GM18870 (cell line): ENCODE measurements around the gene IFT57.

ENCODE experiments used
- ATAC-seq: cut with Tn5 transposase; IDR thresholded peaks from one replicate; pipeline ENCODE4 v1.9.1; 2021; ENCODE audit warnings: moderate library complexity; ENCODE audit not compliant: unreplicated experiment

IFT57 gene

DNA sequence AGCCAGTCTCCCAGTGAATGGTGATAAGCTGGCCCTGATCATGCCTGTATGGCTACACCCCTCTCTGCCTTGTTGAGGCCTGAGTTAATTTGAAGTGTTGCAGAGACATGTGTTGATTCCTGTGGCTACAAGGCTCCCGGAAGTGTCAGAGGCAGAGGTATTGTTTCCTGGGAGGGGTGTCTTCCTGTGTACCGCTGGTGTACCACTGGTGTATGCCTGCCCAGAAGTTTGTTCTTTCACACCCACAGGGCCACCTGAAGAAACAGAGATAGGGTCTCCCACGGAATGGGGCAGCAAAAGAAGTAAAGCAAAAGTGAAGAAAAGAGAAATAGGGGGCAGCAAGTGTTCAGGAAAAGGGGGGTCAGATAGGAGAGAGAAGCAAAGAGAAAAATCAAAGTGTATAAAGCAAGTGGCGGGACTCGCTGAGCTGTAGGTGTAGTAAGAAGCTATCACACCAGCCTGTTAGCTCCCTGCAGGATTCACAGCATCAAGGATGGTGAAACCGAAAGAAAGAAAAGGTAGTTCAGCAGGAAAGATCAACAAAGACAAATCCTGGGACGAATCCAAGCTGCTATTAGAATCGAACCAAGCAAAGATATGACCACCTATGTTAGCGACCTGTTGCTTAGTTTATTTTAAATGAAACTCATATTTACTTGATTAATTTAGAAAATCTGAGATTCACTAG, 94.8 kb downstream of the IFT57 start:
- ATAC-seq, result no peak

DNA sequence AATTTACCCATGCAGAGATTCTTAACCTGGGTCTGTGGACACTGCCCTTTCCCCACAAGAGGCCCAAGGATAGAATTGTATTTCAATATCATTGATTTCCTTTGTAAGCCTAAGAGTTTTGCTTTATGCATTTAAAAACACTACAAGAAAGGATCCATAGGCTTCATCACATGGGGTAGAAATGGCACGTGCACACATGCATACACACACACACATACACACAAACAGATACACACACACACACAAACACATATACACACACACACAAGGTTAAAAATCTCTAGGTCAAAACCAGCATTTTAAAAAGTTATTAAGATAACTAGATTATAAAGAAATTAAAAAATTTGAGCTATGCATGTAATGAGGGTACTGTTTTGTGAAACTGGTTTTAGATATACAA, 95.9 kb downstream of the IFT57 start:
- no peak for ATAC-seq

DNA sequence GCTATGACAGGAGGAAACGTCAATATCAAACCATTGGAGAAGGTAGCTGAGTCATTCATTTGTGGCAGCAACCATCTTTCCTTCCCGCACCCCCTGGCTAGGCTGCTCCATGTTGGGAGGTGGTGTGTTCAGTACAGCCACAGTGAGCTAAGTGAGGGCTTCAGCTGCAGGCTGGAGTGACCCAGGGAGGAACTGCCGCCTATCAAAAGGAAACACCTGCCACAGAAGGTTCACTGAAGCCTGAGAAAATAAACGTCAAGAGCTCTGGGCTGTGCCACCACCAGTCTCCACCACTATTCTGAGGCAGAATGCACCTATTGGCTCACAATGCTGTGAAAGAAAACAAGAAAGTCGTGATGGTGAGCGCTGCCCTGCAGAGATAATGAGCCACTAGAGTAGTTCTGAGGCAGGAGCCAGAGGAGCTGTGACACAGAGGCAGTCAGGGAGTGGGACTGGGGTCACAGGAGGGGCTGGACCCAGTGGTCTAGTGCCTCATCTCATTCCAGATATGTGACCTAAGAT, 96.6 kb downstream of the IFT57 start:
- ATAC-seq, result peak; percentile 35

DNA sequence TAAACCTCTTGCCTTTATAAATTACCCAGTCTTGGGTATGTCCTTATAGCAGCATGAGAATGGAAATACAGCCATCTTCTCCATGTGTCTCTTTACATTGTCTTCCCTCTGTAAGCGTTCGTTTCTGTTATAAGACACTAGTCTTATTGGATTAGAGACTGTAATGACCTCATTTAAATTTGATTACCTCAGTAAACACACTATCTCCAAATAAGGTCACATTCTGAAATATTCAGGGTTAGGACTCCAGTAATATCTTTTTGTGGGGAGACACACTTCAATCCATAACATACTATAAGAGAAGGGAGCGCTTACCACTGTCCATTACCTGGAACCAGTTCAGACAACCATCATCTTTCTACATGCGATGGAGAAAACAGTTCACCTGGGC, 97.1 kb downstream of the IFT57 start:
- no peak for ATAC-seq

DNA sequence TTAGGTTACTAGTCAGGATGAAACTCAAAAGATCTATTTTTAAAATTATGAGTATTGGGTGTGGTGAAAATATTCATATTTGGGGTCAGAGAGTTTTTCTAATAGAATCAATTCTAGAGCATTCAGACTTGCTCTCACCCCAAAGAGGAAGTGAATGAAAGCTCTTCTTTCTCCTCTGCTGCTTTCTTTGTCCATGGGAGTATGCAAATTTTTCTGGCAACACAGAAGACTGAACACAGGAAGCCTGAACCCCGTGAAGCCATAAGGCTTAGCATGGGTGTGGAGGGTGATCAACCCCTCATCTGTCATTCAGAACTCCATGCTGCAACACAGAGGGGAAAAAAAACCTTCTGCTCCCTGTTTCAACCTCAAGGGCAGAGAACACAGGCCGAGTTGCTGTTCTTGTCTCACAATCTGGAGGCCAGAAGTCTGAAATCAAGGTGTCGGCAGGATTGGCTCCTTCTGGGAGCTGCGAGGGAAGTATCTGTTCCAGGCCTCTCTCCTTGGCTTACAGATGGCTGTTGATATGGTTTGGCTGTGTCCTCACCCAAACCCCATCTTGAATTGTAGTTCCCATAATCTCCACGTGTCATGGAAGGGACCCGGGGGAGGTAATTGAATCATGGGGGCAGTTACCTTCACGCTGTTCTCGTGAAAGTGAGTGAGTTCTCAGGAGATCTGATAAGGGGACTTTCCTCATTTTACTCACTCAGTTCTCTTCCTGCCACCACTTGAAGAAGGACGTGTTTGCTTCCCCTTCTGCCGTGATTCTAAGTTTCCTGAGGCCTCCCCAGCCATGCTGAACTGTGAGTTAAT, 97.7 kb downstream of the IFT57 start:
- ATAC-seq, result peak; percentile 92

DNA sequence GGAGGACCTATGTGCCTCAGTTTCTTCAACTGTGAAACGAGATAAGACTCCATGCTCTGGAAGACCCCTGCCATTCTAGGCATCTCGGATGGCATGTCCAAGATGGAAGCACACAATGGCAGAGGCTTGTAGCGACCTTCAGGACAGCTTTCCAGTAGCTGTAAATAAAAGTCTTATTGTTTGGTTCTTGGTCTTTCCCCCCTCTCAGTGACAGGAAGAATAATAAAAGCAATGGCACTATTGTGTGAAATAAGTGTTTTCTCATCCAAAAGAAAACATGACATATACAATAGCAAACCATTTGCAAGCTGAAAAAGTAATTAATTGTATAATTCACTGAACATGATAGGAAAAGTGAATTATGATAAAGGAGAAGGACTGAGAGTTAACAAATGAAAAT, 98.9 kb downstream of the IFT57 start:
- no peak for ATAC-seq

DNA sequence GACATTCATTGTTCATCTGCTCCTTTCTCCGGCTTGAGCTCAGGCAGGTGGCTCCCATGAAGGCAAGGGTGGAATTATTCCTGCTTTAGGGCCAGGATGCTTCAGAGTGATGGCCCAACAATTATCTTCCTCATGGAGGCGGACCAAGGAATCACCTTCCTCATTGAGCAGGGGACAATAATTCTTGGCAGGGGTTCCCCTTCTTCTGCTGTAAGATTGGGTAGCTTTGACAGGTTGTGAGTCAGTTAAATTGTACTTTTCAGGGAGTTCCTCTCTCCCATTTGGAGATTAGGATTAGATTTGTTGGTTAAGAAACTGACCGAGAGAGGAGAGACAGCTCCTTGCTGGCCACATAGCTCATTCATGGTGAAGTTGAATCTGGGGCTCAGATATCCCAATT, 99.9 kb downstream of the IFT57 start:
- ATAC-seq, result no peak

DNA sequence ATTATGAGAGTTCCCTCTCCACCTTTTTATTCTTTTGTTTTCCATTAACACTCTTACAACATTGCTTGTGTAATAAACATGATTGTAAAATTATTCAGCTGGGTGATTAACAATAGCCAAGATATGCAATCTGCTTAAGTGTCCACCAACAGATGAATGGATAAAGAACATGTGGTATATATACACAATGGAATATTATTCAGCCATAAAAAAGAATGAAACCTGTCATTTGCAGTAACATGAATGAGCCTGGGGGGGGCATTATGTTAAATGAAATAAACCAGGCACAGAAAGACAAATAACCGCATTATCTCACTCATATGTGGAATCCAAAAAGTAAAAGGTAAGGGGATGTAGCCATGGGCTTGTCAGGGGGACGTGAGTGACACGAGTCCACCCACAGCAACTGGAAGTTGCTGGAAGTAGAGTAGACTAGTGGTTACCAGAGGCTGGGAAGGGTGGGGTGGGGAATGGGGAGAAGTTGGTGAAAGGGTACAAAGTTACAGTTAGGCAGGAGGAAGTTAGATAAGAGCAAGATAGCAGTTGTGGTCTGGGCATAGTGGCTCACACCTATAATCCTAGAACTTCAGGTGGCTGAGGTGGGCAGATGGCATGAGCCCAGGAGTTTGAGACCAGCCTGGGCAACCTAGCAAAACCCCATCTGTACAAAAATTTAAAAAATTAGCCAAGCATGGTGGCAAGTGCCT, 102.7 kb downstream of the IFT57 start:
- no peak for ATAC-seq

DNA sequence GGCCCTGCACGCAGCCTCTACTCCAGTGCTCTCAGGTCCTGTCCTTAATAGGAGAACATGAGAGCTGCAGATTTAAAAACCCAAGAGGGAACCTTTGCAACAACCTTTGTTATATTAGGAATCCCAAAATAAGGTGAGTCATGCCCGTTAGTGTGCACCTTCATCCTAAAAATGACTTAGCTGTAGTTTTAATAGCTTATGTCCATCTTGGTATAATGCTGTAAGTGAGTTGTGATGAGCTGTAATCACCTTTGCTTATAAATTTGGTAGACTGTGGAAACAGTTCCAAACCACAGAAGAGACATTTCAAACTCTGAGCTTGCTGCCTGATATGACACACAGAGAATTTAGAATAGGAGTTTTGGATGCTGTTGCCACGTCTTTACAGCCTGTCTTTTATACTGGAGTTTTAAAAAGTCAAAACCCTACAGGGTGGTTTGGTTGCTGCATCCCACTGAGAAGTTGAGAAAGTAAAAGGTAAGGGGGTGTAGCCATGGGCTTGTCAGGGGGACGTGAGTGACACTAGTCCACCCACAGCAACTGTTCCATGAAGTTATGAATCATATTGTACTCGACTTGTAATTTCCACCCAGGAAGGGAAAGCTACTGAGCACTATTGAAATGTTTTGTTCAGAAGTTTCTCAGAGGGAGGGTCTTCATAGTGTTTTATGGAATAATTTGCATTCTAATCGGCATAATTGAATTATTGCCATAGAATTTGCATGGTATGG, 104.0 kb downstream of the IFT57 start:
- ATAC-seq, result no peak

DNA sequence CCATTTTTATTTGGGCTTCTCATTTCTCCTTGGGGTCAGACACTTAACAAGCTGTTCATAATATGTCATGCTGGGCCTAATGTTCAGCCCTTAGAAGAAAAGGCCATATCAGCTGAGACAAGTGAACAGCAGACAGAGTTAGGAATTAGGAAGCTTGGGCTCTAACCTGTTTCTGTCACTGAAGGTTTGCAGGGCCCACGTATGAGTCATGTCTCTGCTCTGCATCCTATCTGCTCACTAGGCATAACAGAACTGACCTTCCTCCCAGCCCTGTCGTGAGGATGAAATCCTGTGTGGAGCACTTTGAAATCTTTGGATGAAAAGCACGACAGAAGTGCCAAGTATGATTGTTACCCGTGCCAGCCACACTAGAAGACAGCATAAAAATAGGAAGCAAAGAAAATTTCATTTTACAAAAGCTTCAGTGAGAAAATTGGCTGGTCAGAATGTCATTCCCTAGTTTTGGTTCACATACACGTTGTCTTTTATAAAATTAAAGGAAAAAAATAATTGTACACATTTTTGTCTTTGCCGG, 104.9 kb downstream of the IFT57 start:
- no peak for ATAC-seq

DNA sequence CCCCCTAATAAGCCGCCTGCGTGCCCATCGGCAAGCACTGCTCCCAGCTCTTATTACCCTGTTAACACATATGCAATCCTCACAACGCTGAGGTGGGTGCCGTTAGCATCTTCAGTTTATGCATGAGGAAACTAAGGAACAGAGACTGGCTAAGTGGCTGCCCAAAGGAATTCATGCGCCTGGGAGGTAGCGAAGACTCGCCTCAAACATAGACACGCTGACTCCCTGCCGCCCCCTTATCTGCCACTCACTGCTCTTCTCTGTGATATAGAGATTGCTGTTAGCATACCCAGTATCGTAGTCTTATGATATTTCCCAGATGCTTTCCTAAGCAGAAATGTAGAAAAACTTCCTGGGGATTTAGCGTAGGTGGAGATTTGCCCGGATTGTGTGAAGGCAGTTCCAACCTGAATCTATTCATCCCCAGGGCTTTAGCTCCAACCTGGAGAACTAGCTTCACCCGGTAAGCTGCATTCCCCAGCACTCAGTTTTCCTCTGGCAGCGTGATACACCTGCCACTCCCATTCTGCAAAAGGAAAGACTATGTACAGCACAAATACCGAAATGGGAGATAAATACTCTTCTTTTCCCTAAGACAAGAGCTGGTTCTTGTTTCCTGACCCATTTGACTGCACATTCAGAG, 107.7 kb downstream of the IFT57 start:
- no peak for ATAC-seq

DNA sequence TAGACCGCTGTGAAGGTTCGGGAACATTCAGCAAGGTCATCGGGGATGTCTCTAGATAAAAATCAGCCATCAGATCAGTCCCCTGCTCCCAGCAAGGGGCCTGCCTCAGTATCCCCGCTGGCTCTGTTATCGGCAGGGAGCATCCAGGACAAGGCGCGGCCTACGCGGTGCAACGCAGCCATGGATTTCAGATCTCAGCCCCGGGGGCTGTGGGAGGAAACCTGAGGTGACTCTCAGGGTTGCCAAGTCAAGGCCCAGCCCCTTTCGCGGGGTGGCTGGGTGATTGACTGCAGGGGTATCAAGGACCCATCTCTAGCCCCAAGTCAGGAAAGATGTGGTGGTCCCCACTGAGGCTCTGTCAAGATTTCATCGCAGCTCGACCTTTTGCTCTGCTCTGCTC, 108.2 kb downstream of the IFT57 start:
- ATAC-seq, result no peak

DNA sequence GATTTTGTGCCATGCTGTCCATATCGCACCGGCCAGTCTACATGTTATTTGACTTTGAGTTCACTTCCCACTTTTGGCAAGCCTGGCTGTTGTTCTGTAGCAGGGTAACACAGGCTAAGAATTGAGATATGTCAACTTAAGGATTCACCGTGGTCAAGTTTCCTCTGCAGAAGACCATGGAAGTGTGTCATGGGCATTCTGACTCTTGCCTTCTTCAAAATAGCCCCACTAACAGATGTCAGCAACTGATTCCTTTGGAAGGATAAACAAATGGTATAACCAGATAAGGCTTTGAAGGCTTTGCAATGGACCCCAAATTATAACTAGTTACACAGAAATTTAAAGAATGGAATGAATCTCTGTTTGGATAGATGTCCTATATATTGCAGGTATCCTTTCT, 111.3 kb downstream of the IFT57 start:
- no peak for ATAC-seq
